GM19238 (cell line): Measurements from ENCODE around the gene GCK.
A peak's percentile ranks its signal among the peaks of the same experiment; 100 is the strongest.
"Not testable (repeated sequence)": the region's sequence is repeated elsewhere in the genome, so short reads cannot be mapped to it uniquely, and the experiment has no call there.

Experiments
- DNase-seq: peaks from one replicate; pipeline ENCODE4 v3.0.0; 2011; ENCODE audit warnings: low spot score; ENCODE audit not compliant: insufficient read length

GCK gene

DNA sequence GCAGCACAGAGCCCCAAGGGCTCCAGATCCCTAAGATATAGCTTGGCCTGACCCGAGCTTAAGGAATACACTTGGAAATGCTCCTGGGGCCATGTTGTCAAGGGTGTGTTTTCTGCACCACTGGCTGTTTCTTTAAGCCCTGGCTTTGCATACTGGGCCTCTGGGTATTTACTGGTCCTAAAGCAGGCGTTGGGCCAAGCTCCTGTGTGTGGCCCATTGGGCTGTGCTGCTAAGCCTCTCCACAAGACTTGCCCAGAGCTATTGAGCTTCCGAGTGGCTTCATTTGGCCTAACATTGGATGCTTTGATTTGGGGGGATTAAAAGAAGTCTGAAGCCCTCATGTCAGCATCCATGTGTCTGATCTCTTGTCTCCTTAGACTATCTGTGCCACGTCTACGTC is 16.8 kb upstream of the GCK start:
- DNase-seq, result no peak

DNA sequence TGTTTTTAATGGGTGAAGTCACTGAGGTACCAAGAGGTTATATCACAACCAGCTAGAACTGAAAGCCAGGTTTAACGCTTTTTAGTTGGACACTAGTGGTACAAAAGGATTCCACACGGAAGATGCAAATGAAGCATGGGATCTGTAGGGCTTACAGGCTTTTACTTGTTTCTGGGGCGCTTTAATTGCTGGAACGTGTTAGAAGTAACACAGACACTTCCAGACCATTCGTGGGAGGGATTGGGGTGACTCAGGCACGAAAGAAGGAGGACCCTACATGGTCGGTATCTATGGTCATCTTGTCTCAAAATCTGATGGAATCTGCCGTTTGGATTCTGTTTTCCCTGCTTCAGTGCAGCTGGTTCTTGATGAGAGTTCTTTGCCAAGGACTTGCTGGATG is 12.6 kb upstream of the GCK start:
- no peak for DNase-seq

DNA sequence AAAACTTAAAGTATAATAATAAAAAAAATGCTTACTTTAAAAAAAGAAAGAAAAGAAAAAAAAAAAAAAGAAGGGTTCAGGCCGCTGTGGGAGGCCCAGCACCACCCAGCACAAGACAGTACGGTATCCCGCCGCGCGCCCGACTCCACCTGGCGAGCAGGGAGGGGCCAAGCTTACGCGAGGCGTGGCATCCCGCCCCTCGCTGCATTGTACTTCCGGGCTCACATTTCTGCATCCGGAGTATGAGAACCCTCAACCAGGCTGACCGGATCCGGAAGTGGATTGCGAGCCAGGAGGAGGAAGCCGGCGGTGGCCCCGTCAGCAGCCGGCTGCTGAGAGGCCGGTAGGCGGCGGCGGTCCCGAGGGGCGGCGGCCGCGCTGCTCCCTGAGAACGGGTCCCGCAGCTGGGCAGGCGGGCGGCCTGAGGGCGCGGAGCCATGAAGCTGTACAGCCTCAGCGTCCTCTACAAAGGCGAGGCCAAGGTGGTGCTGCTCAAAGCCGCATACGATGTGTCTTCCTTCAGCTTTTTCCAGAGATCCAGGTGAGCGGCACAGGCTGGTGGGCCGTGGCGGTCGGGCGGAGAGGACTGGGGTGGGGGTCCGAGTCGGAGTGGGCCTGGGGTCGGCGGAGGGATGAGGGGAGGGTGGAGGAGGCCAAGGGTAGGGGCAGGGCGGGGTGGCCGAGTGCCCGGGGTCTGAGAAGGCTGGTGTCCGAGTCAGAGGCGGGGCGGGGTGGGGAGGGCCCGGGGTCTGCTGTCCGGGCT is 11.6 kb upstream of the GCK start, which contains the start of gene YKT6:
TSS of gene YKT6 (plus strand) at position 280 of the 763 bp plus-strand sequence. CDS start at position 438, 158 bp downstream.
- peak; percentile 99 for DNase-seq

DNA sequence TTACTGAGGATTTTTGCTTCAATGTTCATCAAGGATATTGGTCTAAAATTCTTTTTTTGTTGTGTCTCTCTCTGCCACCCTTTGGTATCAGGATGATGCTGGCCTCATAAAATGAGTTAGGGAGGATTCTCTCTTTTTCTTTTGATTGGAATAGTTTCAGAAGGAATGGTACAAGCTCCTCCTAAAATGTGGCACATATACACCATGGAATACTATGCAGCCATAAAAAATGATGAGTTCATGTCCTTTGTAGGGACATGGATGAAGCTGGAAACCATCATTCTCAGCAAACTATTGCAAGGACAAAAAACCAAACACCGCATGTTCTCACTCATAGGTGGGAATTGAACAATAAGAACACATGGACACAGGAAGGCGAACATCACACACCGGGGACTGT is 10.9 kb upstream of the GCK start:
- DNase-seq, result not testable (repeated sequence)

DNA sequence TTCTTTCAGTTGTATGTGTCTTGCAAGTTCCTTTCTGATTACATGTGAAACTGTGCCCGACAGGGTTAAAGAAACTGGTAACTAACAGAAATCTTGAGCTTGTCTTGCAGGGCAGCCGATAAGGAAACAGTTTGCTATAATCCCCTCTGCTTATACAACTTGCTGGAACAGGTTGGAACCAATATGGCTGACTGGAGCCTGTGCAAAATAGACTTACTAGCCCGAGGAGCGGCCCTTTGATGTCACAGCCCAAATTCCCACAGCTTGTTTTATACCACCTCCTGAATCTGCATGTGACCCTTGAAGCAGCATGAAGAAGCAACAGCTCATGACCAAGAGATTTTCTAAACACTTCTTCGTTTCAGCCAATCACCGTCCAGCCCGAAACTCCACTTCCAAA is 8.2 kb upstream of the GCK start:
- DNase-seq, result no peak

DNA sequence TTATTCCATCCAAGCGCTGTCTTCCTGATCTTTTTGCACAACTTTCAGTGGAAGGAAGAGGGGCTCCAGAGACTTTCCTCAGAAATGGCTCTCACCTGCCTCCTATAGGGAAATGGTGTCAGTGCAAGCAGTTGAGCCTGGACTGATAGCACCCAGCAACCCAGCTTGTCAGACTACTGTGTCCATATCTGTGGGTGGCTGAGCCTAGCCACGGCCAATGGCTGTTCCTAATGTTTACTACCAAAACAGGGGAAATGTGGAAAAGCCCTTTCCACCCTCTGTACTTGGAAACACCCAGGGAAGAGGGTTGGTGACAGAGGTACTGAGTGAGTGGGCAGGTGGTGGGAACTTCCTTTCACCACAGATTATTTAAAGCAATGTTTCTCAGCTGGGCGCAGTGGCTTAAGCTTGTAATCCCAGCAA is 7.2 kb upstream of the GCK start:
- no peak for DNase-seq

DNA sequence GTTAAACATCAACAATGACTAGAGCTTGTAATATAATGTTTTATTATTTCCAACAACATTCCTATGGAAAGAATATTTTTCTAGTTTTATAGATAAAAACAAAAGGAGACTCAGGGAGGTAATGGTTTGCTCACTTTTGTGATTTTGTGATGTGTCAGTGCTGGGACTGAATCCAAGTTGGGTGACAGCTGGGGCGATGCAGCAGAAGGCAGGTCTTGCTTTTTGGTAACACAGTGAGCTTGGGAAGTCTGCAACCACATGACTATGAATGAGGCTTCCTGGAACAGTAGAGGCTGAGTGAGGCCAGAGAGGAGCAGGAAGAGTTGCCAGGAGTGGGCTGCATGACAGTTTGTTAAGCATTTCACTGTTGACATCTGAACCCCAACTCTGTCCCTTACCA is 6.7 kb upstream of the GCK start:
- DNase-seq, result no peak

DNA sequence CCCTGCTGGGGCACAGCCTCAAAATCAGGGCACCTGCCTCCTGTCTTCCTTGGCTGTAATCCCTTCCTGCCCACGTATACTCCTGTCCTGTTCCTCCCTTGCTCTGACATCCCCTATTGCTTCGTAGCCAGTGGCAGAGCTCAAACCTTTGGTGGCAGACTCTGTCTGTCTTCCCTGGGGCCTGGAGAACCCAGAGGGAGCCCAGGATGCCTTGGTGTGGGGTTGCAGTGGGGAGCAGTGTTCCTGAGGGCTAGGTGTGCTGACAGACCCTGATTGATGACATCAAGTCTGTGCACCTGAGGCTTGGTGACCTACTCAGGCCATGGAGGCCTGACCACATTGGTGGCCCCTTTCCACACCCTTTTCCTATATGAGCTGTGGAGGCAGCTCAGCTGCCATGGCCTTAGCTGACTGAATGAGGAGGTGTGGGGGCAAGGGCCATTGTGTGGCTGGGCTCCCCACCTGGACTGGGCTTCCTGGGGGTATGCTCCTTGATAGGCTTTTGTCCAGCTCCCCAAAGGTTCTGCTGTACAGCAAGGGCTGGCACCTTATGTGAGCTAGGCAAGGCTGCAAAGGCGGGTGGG is 5.4 kb upstream of the GCK start:
- no peak for DNase-seq

DNA sequence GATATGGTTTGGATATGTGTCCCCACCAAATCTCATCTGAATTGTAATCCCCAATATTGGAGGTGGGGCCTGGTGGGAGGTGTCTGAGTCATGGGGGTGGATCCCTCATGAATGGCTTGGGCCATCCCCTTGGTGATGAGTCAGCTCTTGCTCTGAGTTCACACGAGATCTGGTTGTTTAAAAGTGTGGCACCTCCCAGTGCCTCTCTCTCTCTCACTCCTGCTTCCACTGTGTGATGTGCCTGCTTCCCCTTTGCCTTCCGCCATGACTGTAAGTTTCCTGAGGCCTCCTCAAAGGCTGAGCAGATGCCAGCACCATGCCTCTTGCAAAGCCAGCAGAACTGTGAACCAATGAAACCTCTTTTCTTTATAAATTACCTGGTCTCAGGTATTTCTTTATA is 4.8 kb upstream of the GCK start:
- no peak for DNase-seq

DNA sequence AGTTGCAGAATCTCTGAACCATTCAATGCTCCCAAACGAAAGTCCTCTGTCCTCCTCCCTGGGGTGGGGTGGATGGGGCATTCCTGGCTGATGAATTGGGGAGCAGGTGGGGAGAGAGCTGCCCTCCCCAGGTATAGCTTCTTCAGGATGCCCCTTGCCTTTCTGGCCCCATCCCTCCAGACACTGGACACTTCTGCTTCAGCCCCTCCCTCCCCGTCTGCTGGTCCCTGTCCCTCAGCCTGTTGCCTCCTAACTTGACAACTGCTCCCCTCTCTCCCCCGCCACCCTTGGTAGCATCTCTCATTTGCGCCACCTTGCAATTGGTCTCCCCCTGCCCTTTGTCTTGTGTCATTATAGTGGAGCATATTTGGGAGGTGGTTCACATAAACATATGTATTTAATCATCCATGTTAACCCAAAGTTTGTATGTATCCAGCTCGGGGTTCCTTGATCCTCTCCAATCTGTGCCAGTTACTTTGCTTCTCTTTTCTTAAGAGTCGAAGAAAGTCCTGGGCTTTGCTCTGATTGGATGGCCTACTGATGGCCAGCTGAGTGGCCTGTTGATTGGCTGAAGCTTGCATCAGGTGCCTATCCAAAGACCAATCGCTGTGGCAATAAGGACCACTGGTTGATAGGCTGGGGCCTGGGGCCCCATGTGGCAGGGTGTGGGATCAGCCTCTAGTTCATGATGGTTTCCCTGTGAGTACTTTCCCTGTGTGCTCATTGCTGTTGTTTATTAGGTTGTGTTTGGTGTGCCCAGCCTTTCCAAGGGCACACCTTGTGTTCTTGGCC is 4.0 kb upstream of the GCK start:
- no peak for DNase-seq

DNA sequence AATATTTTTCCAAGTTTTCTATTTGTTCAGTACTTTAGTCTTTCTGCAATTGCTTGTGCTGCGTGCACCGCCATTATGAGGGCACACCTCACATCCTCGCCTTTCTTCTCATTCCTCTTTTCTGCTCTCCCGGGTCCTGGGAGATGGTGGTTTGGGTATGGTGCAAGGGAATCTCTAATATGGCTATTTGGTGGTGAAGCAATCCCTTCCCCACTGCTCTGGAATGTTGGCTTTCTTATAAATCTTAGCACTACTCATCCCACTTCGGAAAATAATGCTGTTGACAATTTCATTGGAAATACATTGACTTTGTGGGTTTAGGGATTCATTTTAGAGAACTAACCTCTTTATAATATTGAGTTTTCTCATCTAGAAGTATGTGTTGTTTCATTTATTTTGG is 1.9 kb upstream of the GCK start:
- no peak for DNase-seq

DNA sequence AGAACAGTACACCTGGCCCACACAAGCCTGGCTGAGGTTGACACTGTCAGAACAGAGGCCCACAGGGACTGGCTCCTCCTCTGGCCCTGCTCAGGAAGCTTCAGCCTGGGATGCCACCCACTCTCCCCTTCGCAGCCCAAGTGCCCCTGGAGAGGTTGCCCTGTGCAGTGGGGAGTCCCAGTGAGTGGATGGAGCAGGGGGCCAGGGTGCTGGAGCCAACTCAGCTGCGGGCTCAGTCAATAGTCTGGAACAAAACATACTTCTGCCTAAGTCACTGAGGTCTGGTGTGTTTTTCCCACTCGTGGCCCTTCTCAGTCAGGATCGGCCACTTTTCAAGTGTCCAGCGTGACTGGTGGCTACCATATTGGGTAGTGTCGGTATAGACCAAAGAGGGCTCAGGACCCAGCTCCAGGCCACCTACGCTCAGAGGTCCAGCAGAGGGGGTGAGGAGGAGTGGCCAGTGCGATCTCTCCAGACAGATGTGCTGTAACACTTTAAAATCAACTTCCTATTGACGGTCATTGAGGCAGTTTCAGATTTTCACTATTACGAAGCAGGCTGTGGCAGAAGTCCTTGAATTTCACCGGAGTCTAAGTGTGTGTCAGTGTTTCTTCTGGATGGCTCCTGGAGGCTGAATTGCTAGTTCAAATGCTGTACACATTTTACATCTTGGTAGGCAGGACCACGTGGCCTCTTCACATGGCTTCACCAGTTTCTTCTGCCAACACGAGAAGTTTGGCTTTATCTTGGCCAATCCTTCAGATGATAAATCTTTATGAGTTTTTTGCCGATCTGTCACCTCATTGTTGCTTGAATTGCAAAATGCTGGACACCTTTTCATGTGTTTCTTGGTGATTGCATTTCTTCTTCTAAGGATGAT is 994 bp upstream of the GCK start:
- no peak for DNase-seq

DNA sequence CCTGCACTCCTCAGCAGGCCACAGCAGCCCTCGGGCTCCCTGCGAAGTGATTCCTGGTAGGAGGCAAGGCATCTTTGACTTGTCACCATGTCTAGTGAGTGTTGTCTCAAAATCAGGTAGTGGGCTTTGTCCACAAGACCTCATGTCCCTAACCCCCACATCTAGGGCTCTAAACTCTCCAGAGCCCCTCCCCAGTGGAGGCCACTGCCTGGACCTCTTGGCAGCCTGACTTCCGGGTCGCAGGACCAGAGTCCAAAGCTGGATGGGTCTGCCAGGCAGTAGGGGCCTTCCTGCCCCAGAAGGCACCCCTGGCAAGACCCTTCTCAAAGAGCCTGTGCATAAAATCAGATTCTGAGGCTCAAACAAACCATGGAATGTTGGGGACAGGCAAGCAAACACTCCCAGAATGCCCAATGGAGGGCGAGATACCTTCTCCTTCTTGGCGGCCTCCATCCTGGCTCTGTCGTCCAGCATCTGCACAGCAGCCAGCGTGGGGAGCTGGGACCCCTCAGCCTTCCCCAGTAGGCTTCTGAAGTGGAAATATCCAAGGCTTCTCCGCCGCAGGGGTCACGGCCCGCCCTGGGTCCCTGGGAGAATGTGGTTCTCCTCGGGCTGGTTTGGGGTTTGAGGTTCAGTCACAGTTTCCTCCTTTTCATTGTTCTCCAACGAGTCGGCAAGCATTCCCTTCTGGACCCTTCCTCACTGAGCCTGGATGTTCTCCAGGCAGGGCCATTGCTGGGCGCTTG is 586 bp downstream of the GCK start:
- no peak for DNase-seq

DNA sequence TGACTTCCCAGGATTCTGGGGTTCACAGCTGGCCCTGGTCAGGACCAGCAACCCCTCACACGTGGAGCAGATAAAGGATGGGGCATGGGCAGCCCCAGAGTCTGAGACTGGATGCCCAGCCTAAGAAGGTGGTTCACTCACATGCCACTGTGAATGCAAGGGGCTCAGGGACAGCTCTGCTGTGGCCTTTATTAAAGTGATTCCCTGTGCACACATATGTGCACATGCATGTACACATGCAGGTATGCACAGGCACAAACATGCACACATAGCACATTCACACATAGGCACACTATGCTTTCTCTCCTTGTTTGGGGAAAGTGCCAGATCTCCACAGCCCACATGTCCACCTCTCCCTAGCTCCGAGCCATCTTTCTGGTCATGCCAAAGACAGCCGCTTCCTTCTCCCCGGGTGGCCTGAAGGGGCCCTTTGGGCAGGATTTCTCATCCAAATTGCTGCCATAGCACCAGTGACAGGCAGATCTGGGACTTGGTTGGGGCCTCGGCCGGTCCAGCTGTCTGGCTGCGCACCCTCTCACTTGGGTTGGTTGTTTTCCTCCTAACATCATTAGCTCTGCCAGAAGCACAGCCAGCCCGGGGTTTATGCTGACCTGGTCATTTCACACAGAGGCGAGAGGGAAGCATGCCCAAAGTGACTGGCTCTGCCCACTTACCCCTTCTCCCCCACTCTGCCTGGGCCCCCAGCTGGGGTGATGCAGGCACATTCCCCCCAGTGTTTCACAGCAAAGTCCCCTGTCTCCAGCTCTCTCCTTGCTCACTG is 1.4 kb downstream of the GCK start:
- no peak for DNase-seq

DNA sequence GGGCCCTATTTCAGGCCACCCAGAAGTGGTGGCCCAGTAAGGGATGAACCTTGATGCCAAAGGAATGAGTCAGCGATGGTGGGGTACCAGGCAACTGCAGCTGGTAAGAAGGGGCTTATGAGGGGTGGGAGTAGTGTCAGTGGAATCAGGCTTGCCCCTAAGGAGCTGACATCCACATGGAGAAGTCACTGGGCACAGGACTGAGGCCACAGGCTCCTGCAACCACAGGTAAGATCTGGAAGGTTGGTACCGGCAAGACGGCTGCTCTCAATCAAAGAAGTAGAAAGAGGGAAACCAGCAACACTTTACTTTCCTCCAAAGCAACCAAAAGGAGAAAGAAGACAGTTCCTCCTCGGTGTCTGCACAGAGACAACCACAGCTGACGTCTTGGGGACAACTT is 2.5 kb downstream of the GCK start:
- DNase-seq, result no peak

DNA sequence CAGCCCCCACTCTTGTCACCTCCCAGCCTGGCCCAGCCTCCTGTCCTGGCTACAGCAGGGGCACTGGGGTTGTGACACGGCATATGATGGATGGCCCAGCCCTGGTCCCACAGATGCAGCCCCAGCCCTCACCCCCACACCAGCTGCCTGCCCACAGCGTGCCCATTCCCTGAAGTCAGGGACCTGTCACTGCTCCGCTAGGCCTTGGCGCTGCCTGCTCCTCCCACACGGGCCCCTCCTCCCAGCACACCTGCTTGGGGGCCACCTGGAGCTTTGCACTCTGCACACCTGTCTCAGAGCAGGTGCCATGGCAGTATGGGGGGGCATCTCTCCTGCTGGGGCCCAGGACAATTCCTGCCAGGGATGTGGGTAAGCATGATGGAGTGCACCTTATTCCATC is 3.5 kb downstream of the GCK start:
- DNase-seq, result no peak

DNA sequence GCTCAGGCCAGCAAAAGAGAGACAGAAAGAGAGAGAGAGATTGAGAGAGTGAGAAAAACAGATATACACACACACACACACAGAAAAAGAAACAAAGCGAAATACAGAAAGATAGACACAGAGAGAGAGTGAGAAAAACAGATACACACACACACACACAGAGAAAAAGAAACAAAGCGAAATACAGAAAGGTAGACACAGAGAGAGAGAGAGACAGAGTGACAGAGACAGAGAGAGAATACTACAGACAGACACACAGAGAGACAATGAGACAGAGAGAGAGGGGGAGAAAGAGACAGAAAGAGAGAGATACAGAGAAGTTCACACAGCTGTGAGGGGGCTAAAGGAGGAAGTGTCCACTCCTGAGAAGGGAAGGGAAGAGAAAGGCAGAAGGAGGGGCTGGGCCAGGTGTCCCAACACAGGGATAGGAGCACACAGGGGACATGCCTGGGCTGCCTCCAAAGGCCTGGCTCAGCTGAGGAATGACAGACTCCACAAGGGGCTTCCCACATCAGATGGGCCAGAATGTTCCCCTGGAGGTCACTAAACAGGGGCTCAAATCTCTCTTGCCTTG is 4.3 kb downstream of the GCK start:
- no peak for DNase-seq

DNA sequence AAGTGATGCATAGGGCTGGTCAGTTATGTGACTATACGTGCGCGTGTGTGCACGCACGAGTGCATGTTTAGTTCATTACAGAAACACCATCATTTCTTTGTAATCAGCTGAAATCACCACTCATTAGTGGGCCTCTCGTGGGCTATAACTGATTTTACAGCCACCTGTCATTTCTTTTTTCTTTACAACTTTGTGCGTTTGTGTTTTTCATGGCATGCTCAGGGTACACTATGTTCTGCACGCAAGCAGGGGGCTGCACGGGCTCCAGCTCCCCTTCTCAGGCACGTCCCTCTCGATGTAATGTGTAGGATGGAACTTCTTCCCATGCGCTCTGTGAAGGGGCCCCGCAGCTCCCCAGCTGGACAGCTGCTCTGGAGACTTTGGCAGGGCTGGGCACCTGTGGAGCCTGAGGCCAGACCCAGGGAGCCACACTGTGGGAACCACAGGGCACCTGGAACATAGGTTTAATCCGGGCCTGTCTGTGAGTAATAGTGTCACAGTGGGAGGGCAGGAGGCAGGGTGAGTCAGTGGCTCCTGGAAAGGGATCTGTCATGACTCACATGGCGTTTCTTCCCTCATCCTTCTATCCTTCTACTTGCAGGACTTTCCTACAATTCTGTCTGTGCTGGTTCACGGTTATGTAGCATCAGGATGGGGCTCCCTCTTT is 4.9 kb downstream of the GCK start:
- no peak for DNase-seq

DNA sequence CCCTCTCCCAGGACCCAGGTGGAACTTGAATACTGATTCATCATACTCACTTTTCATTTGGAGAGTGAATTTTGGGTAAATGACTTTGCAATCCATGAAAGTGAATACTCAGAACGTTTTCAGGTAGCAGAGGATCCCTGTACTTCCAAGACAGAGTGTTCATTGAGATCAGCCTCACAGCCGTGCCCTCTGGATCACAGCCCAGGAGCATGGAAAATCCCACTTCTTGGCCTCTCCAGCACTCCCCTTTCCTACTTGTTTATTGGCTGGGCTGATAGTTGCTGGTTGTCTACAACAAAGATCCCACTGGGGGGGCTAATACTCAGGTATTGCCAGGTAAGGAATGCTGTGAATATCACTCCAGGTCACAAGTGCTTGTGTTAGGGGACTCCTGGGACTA is 5.9 kb downstream of the GCK start:
- DNase-seq, result no peak
